ENCODE results near the gene EGFR. TPM values are rescaled to one million over a fixed set of nuclear protein-coding genes. Genes with fewer than 3 reads are reported as not detected.
"Not testable (repeated sequence)": the region's sequence is repeated elsewhere in the genome, so short reads cannot be mapped to it uniquely, and the experiment has no call there.

EGFR gene
- total RNA-seq, 1 experiment from 2014 or later = 58.2 TPM

DNA sequence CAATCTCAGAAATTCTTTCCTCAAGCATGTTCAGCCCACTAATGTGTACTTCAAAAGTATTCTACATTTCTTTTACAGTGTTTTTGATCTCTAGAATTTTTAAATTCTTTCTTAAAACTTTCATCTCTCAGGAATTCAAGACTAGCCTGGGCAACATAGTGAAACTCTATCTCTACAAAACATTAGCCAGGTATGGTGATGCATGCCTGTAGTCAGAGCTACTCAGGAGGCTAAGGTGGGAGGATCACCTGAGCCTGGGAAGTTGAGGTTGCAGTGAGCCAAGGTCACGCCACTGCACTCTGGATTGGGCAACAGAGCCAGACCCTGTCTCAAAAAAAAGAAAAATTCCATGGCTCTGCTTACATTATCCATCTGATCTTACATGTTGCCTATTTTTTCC lies 5.0 kb upstream of the EGFR start:
- no peak for DNase-seq (ENCODE audit: low read depth)

DNA sequence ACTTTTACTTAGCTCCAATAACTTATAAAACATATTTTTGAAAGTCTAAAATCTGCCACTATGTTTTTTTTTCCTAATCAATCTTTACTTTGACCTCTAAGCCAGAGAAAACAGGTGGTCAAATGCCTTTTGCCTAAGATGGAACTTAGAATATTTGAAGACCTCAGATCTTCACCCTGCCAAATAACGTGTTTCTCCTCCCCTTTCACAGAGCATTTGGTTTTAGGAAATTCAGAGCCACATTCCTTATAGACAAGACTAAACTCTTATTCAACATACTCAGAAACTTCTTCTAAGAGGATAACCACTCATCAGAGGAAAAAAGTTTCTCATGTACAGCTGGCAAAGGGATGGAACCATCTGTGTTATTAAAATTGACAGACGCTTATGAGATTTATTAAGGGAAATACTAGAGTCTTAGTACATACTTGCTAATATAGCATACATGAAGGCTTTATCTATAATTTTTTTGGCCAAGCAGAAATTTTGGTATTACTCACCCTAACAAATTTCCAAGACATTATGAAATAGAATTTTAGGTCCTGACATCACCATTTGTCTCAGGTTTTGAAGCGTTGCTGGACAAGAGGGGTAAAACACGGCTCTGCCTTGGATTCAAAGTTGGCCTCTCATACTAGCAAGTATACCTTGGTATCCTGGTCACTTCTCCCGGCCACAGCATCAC lies 2.6 kb upstream of the EGFR start:
- DNase-seq (ENCODE audit: low read depth) = no peak

DNA sequence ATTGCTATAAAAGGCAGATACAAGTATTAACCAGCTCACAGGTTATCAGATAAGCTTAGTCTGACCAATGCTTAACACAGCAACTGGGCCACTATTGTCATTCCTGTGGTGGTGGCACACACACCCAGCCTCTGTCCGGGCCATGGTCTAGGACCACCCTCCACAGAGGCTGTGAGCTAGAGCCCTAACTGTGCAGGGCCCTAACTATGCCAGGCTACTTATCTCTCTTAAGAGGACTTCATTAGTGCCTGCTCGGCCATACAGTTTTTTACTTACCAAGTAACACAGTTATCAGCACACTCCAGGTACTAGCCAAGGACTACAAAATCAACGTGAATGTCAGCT lies 2.1 kb upstream of the EGFR start:
- no peak for DNase-seq (ENCODE audit: low read depth)

- DNase-seq (ENCODE audit: low read depth) = no peak
Observed at GRCh38 chr7:55017841-55018240, 976 bp upstream of the EGFR start.

GRCh38 chr7:55019191-55019690 lies 424 bp downstream of the EGFR start:
- peak; percentile 76 for DNase-seq (ENCODE audit: low read depth)

GRCh38 chr7:55019691-55020465 lies 1.1 kb downstream of the EGFR start:
- DNase-seq (ENCODE audit: low read depth) = peak; percentile 68

- peak; percentile 67 for DNase-seq (ENCODE audit: low read depth)
Observed at GRCh38 chr7:55020466-55020871, 1.7 kb downstream of the EGFR start.

- DNase-seq (ENCODE audit: low read depth) = no peak
Observed at GRCh38 chr7:55021053-55021452, 2.2 kb downstream of the EGFR start.

DNA sequence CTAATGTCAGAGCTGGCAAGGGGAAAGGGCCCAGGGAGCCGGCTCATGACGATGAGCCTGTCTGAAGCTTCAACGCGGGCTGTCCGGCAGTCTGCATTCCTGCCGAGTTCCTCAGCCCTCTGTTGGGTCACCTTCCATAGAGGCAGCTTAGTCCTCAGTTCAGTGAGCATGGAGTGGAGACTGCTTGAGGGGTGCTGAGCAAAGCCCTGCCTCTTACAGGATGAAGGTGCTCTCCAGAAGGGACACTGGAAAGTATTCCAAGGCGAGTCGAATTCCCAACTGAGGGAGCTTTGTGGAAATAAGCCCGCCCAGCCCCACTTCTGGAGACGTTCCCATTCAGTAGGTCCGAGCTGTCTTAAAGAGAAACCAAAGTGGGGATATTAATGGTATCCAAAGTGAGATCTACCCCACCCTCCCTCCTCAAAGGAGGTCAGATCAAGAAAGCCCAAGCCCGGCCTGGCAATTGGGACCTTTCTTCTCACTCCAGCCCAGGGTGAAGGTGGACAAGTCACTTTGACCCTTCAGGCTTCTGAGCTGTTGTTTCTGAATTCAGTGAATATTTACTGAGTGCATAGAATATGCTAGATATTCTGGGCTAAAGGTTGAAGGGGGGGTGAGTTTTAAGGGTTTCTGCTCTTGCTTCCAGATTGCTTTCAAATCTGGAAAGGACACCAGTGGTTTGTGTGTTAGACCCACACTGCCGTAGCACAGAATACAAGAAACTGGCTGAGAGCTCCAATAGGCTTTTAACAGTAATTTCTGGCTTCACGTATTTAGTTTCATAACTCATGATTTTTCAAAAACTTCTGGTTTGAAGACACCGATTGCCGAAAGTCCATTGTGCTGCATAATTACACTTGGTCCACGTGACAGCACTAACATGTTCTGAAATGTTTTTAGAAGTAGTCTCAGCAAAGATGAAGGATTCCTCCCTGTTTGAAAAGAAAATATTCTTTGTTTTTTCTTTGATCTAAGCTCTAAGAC lies 3.5 kb downstream of the EGFR start:
- DNase-seq (ENCODE audit: low read depth) = no peak

GRCh38 chr7:55023841-55024505 lies 5.2 kb downstream of the EGFR start:
- DNase-seq (ENCODE audit: low read depth) = no peak

DNA sequence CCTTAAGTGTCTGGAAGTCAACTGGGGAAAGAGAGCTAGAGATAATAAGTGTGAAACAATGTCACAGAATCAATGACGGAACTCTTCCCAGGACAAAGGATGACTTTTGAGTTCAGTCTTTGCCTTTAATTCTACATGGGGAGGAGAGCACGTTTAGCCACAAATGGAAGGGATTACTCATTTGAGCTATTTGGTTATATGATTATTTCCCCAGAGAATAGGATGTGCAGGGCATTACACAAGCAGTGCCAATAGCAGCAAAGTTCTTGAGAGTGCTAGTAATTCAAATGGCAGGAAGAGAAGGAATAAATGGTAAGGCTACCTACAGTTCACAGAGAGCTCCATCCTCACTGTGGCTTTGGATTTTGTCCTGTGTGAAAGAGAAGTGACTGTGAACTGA lies 6.0 kb downstream of the EGFR start:
- DNase-seq (ENCODE audit: low read depth) = peak; percentile 31

DNA sequence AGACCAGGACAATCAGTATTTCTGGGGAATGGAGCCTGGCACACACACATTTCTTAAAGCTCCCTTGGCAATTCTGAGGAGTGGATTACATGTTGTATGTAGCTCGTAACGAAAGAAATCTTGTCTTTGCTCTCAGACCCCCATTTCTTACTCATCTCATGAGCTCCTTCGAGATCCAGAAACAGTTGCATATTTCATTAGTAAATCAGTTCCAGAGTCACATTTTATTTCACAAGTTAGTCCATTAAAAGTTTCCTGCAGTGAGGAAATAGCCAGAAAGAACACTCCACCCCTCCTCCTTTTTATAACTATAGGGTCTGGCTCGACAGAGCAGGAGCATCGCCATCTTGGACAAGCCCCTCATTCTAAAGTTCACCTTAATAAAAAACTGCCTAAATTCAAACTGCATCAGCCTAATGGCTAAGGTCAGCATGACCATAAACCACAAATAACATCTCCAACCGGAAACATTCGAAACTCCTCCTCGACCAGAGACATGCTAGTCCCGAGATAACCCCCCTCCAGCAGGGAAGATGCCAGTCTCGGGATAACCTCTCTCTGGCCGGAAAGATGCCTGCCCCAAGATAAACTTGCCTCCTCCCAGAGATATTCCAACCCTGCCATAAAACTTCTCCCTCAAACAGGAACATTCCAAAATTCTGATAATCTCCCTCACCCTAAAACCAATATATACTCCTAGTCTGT lies 7.4 kb downstream of the EGFR start:
- no peak for DNase-seq (ENCODE audit: low read depth)

DNA sequence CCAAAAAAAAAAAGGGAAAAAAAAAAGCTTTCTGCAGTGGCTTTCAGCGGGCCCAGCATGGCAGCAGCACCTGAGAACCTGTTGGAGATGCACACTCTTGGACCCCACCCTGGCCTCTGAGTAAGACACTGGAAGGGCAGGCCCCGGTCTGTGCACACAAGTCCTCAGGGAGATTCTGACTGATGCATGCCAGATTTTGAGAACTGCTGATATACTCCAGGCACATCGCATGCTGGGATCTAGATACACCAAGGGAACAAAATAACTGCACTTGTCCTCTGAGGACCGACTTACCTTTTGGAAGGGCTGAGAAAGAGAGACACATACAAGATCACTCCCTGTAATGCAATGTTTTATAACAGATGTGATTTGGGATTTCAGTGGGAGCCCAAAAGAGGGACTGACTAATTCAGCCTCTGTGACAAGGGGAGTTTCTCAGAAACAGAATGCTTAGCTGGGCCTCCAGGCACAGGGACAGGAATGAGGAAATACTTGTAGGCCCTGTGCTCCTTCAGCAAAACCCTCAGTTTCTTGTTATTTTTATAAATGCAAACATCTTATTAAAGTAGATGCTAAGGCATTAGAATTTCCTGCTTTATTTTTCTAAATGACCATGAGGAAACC lies 8.2 kb downstream of the EGFR start:
- DNase-seq (ENCODE audit: low read depth) = no peak

- DNase-seq (ENCODE audit: low read depth) = peak; percentile 29
Observed at GRCh38 chr7:55028011-55028410, 9.2 kb downstream of the EGFR start.

- DNase-seq (ENCODE audit: low read depth) = no peak
Observed at GRCh38 chr7:55030314-55030713, 11.5 kb downstream of the EGFR start.

GRCh38 chr7:55031075-55031474 lies 12.3 kb downstream of the EGFR start:
- DNase-seq (ENCODE audit: low read depth) = no peak

GRCh38 chr7:55032069-55032699 lies 13.4 kb downstream of the EGFR start:
- DNase-seq (ENCODE audit: low read depth) = no peak

- no peak for DNase-seq (ENCODE audit: low read depth)
Observed at GRCh38 chr7:55033236-55033846, 14.5 kb downstream of the EGFR start.

DNA sequence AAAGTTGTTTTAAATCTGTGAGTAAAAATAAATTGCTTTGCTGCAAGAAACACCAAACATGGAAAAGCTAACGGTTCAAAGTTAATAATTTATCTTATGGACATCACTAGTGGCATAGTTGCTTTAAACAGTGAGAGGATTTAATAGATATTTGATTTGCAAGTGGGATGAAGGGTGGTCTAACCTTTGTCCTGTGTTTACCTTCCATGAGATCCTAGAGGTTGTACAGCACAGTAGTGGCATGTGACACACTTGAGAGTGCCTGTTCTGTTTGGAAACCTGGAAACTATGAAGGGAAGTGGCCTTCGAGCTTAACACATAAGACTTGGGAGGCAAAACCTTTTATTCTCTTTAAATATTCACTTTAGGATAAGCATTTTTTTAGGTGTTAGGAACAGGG lies 16.0 kb downstream of the EGFR start:
- DNase-seq (ENCODE audit: low read depth) = no peak

DNA sequence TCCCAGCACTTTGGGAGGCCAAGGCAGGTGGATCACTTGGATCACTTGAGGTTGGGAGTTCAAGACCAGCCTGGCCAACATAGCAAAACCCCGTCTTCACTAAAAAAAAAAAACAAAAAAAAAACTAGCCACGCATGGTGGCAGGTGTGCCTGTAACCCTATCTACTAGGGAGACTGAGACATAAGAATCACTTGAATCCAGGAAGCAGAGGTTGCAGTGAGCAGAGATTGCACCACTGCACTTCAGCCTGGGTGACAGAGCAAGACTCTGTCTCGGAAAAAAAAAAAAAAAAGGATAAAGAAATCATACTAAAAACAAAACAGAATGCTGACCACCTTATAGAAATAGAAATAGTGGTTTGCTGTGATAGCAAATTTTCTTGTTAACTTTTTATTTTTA lies 16.6 kb downstream of the EGFR start:
- not testable (repeated sequence) for DNase-seq (ENCODE audit: low read depth)
